ELF-1 (cell line): ENCODE data around the gene RAF1.
"Not testable (repeated sequence)": the region's sequence is repeated elsewhere in the genome, so short reads cannot be mapped to it uniquely, and the experiment has no call there.

Experiments used
- DNase-seq: peaks from one replicate; pipeline ENCODE4 v3.0.0-alpha.2; 2016; ENCODE audit warnings: low read depth, low spot score

The RAF1 gene

GRCh38 chr3:12560505-12561190 is 103.3 kb downstream of the RAF1 start:
- DNase-seq = no peak

GRCh38 chr3:12559520-12559919 is 104.4 kb downstream of the RAF1 start:
- no peak for DNase-seq

- DNase-seq = peak; percentile 55
Observed at GRCh38 chr3:12558706-12559105, 105.2 kb downstream of the RAF1 start.

- DNase-seq = no peak
Observed at GRCh38 chr3:12557473-12558100, 106.3 kb downstream of the RAF1 start.

GRCh38 chr3:12556690-12557472 is 107.0 kb downstream of the RAF1 start, which contains the start of gene MKRN2:
Gene MKRN2 (plus strand): TSS chr3:12557087. CDS start chr3:12557151, 64 bp downstream.
- peak; percentile 90 for DNase-seq

GRCh38 chr3:12556314-12556689 is 107.6 kb downstream of the RAF1 start:
- no peak for DNase-seq

- peak; percentile 60 for DNase-seq
Observed at GRCh38 chr3:12553921-12554391, 110.0 kb downstream of the RAF1 start.

- no peak for DNase-seq
Observed at GRCh38 chr3:12549971-12550760, 113.8 kb downstream of the RAF1 start.

- DNase-seq = peak; percentile 54
Observed at GRCh38 chr3:12545473-12545791, 118.5 kb downstream of the RAF1 start, which contains the start of gene MKRN2OS. Gene MKRN2OS (minus strand): TSS chr3:12545499. CDS start chr3:12545464, 35 bp downstream.

GRCh38 chr3:12544652-12545472 is 119.1 kb downstream of the RAF1 start:
- no peak for DNase-seq

GRCh38 chr3:12543497-12543896 is 120.4 kb downstream of the RAF1 start:
- not testable (repeated sequence) for DNase-seq

- DNase-seq = peak; percentile 35
Observed at GRCh38 chr3:12541625-12542024, 122.3 kb downstream of the RAF1 start.

- no peak for DNase-seq
Observed at GRCh38 chr3:12536423-12536822, 127.5 kb downstream of the RAF1 start.
